Liver (tissue), 3 donors: ENCODE measurements around the gene FAM228B.

ENCODE experiments used
- ATF3 ChIP-seq: IDR thresholded peaks from 2 replicates; pipeline ENCODE4 v1.6.1; 2016; ENCODE audit warnings: antibody characterized with exemption
- CTCF ChIP-seq: fragments of 150-350 bp; IDR thresholded peaks from 2 replicates; pipeline ENCODE4 v1.5.1; 2017; ENCODE audit warnings: improper control_type of control experiment, low read depth, low read length; ENCODE audit not compliant: missing input control
- MAX ChIP-seq: IDR thresholded peaks from 2 replicates; pipeline ENCODE4 v1.6.1; 2016; ENCODE audit warnings: antibody characterized with exemption
- SP1 ChIP-seq: IDR thresholded peaks from 2 replicates; pipeline ENCODE4 v1.6.1; 2018; ENCODE audit warnings: antibody characterized with exemption, mild to moderate bottlenecking
- TAF1 ChIP-seq: conservative IDR thresholded peaks from 2 replicates; pipeline ENCODE4 v1.6.1; 2016; ENCODE audit warnings: antibody characterized with exemption, mild to moderate bottlenecking
- donor health status: healthy.
- donor health status: healthy.

- TF ChIP-seq SP1 (no peak), CTCF (no peak), TAF1 (no peak), ATF3 (no peak), MAX (no peak)
These were observed 40.3 kb downstream of the FAM228B start for GRCh38 chr2:24163601-24164000.
